Heart left ventricle (tissue), 13 donors: ENCODE measurements around the gene SAP30BP.

Source experiments
- CTCF ChIP-seq, 12 donors: fragments of 200-600 bp; sonication (generic) in 4 of 12; IDR thresholded peaks; one replicate each; pipeline versions ENCODE4 v1.5.0 to v1.8.0; 2018 to 2022; ENCODE audit warnings: antibody characterized with exemption in 12 of 12, mild to moderate bottlenecking in 5 of 12
- POLR2A ChIP-seq, 2 donors: fragments of 450-650 bp; IDR thresholded peaks; one replicate each; pipeline ENCODE4 v1.6.1; 2017; ENCODE audit warnings: antibody characterized with exemption in 2 of 2, mild to moderate bottlenecking in 2 of 2, moderate library complexity in 2 of 2
- donor health status: ischemic (EF 13 %, LVEDD 7.1; RV severe dilation, severe dysfunction).
- donor health status: DM: no; HTN: yes; CAD: no.
- donor health status: DM: no; HTN: no; CAD: no.
- donor health status: ischemic (EF 25% LVEDD 6.9; RV normal size, moderate dysfunction).
- donor health status: ischemic (EF 25% LVEDD 5.7; RV mildly dilated, moderate dysfunction).
- donor health status: ischemic (EF 35%, LVEDD 5.7; RV mildly dilated, moderate dysfunction).
- donor health status: nonischemic (EF 11% LVEDD 7.7; RV severe dilation, severe dysfunction).
- donor health status: DM: yes; HTN: yes; CAD: no.
- donor health status: PGD.
- donor health status: ischemic (EF 29% LVEDD 5.4; RV normal size, mild dysfunction).
- donor health status: nonischemic (EF 23%, LVEDD 6.1; RV moderate dilation, normal function).

GRCh38 chr17:75712446-75712845 is 45.3 kb downstream of the SAP30BP start:
- TF ChIP-seq POLR2A (IDR thresholded peaks at IDR 0.05) = no peak
- TF ChIP-seq CTCF (IDR thresholded peaks at IDR 0.05) = no peak
